Esophagus mucosa (tissue), 1 donor: ENCODE results near the gene SFT2D3. TPM values are rescaled to one million over a fixed set of nuclear protein-coding genes. Genes with fewer than 3 reads are reported as not detected.

ENCODE experiments used
- ATAC-seq: fragments of 200-7000 bp; cut with Tn5 transposase; one replicate; pipeline ENCODE4 v1.9.1; 2020
- total RNA-seq: library from RNA; stranded (reverse); gene quantifications from one replicate; pipeline ENCODE4 v1.2.4, GENCODE V29; 2023
- donor health status: DM: yes; HTN: yes; CAD: no.

SFT2D3 gene
- total RNA-seq, 1 donor from 2014 or later = 3.6 TPM

DNA sequence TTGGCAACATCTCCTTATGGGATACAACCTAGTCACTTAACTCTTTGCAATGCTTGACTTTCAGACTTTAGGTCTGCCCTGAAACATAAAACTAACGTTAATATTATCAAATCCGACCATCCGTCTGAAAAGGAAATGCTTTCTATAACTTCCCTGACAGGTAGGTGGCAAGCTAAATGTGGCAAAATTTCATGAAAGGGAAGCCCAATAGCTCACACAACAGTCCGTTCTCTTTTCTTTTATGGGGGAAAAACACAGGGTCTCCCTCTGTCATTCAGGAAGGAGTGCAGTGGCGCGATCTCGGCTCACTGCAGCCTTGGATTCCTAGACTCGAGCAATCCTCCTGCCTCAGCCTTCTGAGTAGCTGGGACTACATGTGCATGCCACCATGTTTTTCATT, 52.9 kb downstream of the SFT2D3 start:
- ATAC-seq = no peak

Other genes with a start within 250 kb of the SFT2D3 start
- 17.7 TPM for gene IWS1, start 175.0 kb upstream of the SFT2D3 start, total RNA-seq
- gene MYO7B, start 165.8 kb upstream of the SFT2D3 start, total RNA-seq = 0.04 TPM
- not detected for gene GPR17, start 55.3 kb upstream of the SFT2D3 start, total RNA-seq
- gene LIMS2, start 26.0 kb upstream of the SFT2D3 start, total RNA-seq = 6.0 TPM
- 38.3 TPM for gene WDR33, start 109.7 kb downstream of the SFT2D3 start, total RNA-seq
- gene POLR2D, start 156.7 kb downstream of the SFT2D3 start, total RNA-seq = 17.3 TPM
- 8.5 TPM for gene AMMECR1L, start 184.5 kb downstream of the SFT2D3 start, total RNA-seq